ENCODE data around the gene ANAPC2. TPM values are rescaled to one million over a fixed set of nuclear protein-coding genes. Genes with fewer than 3 reads are reported as not detected.

The ANAPC2 gene
- total RNA-seq, 1 donor from 2014 or later: 24.1 TPM

DNA sequence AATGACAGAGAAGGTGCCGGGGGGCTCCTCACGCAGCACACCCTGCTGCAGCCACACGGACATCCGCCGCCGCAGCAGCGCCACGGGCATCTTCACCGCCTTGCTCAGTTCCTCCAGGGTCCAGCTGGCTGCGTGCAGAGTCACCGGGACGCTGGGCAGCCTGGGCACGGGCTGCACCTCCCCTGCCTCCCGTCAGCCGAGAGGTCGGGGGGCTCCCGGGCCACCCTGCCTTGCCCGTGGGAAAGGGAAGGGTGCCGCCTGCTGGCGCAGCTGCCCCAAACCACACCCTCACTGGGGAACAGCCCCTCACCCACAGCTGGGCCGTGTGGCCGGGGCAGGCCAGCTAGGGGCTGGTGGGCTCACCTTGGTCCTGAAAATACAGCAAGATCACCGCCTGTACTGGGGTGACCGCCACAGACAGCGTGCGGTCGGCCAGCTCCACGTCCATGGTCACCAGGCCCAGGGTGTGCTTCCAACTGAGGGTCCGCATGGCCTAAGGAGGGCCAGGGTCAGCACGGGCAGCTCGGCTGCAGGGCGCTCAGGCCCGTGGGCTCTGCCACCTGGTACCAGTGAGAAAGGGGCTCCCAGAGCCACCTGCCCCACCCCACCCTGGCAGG lies 12.9 kb downstream of the ANAPC2 start:
- Histone ChIP-seq H3K4me3 (no peak overlapping the region), H3K27ac (no peak overlapping the region), H3K27me3 (no peaks in the 10 kb centered on the region), H3K36me3 (peaks cover 18 to 19% of the 10 kb centered on the region in 2 donors), H3K9me3 (no peaks in the 10 kb centered on the region), H3K4me1 (no peaks in the 10 kb centered on the region)
- TF ChIP-seq, protein P1, sequence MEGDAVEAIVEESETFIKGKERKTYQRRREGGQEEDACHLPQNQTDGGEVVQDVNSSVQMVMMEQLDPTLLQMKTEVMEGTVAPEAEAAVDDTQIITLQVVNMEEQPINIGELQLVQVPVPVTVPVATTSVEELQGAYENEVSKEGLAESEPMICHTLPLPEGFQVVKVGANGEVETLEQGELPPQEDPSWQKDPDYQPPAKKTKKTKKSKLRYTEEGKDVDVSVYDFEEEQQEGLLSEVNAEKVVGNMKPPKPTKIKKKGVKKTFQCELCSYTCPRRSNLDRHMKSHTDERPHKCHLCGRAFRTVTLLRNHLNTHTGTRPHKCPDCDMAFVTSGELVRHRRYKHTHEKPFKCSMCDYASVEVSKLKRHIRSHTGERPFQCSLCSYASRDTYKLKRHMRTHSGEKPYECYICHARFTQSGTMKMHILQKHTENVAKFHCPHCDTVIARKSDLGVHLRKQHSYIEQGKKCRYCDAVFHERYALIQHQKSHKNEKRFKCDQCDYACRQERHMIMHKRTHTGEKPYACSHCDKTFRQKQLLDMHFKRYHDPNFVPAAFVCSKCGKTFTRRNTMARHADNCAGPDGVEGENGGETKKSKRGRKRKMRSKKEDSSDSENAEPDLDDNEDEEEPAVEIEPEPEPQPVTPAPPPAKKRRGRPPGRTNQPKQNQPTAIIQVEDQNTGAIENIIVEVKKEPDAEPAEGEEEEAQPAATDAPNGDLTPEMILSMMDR (IDR thresholded peaks at IDR 0.05): no peak
- no peak for DNase-seq (ENCODE audit: low spot score in 2 of 2)
- intact Hi-C loops (cut with DNase I): no loop called here

DNA sequence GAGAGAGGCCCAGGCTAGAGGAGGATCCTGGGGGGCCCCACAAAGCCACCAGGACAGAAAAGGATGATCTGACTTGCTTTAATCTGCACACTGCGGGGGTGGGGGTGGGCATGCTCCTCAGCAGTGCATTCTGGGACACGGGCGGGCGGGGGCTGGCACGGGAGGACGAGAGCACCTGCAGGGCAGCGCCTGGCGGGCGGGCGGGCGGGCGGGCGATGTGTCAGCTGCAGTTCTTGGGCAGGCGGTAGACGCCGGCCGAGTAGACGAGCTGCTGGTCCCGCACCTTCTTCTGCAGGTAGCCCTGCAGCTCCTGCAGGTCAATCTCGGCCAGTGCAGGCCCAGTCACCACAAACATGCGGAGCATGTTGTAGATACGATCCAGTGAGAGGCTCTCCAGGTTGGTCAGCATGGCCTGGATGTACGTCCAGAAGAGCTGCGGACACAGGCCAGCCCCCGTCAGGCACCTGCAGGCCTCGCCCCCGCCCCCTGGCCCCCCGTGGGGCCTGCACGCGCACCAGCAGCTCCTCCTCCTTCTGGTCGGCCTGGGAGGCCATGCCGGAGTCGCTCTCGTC lies 13.6 kb downstream of the ANAPC2 start:
- H3K4me3 ChIP-seq: no peak overlapping the region
- peaks cover 11 to 13% of the 10 kb centered on the region in 2 donors for H3K36me3 ChIP-seq
- no peaks in the 10 kb centered on the region for H3K9me3 ChIP-seq
- no peaks in the 10 kb centered on the region for H3K4me1 ChIP-seq
- H3K27me3 ChIP-seq: no peaks in the 10 kb centered on the region
- intact Hi-C loops (cut with DNase I): no loop called here
- H3K27ac ChIP-seq: no peak overlapping the region
- TF ChIP-seq, protein P1 (IDR thresholded peaks at IDR 0.05): no peak
- DNase-seq (ENCODE audit: low spot score in 2 of 2): no peak

- Histone ChIP-seq H3K4me1 (peaks cover 3 to 6% of the 10 kb centered on the region in 2 donors), H3K9me3 (no peaks in the 10 kb centered on the region), H3K27me3 (no peaks in the 10 kb centered on the region), H3K4me3 (no peak overlapping the region), H3K36me3 (peaks cover 3 to 5% of the 10 kb centered on the region in 2 donors), H3K27ac (no peak overlapping the region)
- TF ChIP-seq, protein P1 (IDR thresholded peaks at IDR 0.05): no peak
- intact Hi-C loops (cut with DNase I): no loop called here
- no peak for DNase-seq (ENCODE audit: low spot score in 2 of 2)
Observed at GRCh38 chr9:137173796-137174664, 14.3 kb downstream of the ANAPC2 start.

- peaks cover 5% of the 10 kb centered on the region for H3K27me3 ChIP-seq
- intact Hi-C loops (cut with DNase I): no loop called here
- H3K27ac ChIP-seq: no peak overlapping the region
- DNase-seq (ENCODE audit: low spot score in 2 of 2): no peak
- peaks cover 0 to 4% of the 10 kb centered on the region in 2 donors for H3K36me3 ChIP-seq
- no peaks in the 10 kb centered on the region for H3K9me3 ChIP-seq
- peaks cover 6 to 14% of the 10 kb centered on the region in 2 donors for H3K4me1 ChIP-seq
- no peak overlapping the region for H3K4me3 ChIP-seq
- TF ChIP-seq, protein P1 (IDR thresholded peaks at IDR 0.05): no peak
Observed at GRCh38 chr9:137172901-137173795, 15.2 kb downstream of the ANAPC2 start.

Measured in ascending aorta (tissue), 2 donors.